MCF 10A (cell line): ENCODE data around the gene WBP2NL. TPM values are rescaled to one million over a fixed set of nuclear protein-coding genes. Genes with fewer than 3 reads are reported as not detected.

Experiments used
- BruUV-seq: library from RNA; stranded (reverse); fragments of 400-500 nt; replicated peaks from 2 replicates; lab custom pipeline; 2021; lab: Mats Ljungman, UMichigan
- CTCF ChIA-PET: fragments of 300-600 bp; sonication (Branson Sonifier 250); formaldehyde crosslinking; extraction: SDS; loops from one replicate; lab custom pipeline; 2021; ENCODE audit warnings: antibody characterized with exemption, inconsistent platforms; lab: Yijun Ruan, JAX
- POLR2A ChIA-PET: fragments of 300-600, 350-650 bp; sonication (Branson Sonifier 250); formaldehyde crosslinking; extraction: SDS; loops from one replicate; lab custom pipeline; 2020; ENCODE audit warnings: antibody characterized with exemption, inconsistent platforms; lab: Yijun Ruan, JAX
- DNase-seq: peaks from one replicate; pipeline ENCODE4 v3.0.0-alpha.2; 2018; ENCODE audit not compliant: unreplicated experiment
- H3K27ac Mint-ChIP-seq: one replicate; pipeline ENCODE4 v1.8.0; 2022; ENCODE audit warnings: mild to moderate bottlenecking, low read depth, mixed read lengths; ENCODE audit not compliant: unreplicated experiment
- H3K27me3 Mint-ChIP-seq: one replicate; pipeline ENCODE4 v1.8.0; 2022; ENCODE audit warnings: mixed read lengths; ENCODE audit not compliant: insufficient read depth, unreplicated experiment
- H3K36me3 Mint-ChIP-seq: one replicate; pipeline ENCODE4 v1.8.0; 2022; ENCODE audit warnings: mild to moderate bottlenecking, moderate library complexity, mixed read lengths; ENCODE audit not compliant: insufficient read depth, unreplicated experiment
- H3K4me1 Mint-ChIP-seq: one replicate; pipeline ENCODE4 v1.8.0; 2022; ENCODE audit warnings: mixed read lengths; ENCODE audit not compliant: insufficient read depth, unreplicated experiment
- H3K4me3 Mint-ChIP-seq: one replicate; pipeline ENCODE4 v1.8.0; 2022; ENCODE audit warnings: mild to moderate bottlenecking, moderate library complexity, mixed read lengths; ENCODE audit not compliant: unreplicated experiment
- H3K9me3 Mint-ChIP-seq: one replicate; pipeline ENCODE4 v1.8.0; 2022; ENCODE audit warnings: mixed read lengths; ENCODE audit not compliant: unreplicated experiment
- CTCF ChIP-seq: fragments of 200-600 bp; IDR thresholded peaks from one replicate; pipeline ENCODE4 v1.8.0; 2022; ENCODE audit warnings: antibody characterized with exemption, mild to moderate bottlenecking; ENCODE audit not compliant: unreplicated experiment
- intact Hi-C: fragments of 100-400 bp; cut with micrococcal nuclease; formaldehyde crosslinking; loops from 2 replicates; pipeline ENCODE4 v1.14.1; 2022
- total RNA-seq: library from RNA; stranded (reverse); gene quantifications from 2 replicates; pipeline ENCODE4 v1.2.3, GENCODE V29; 2022

The WBP2NL gene
- total RNA-seq, 1 experiment from 2014 or later: 1.1 TPM

GRCh38 chr22:41995211-41995610 lies 3.4 kb upstream of the WBP2NL start:
- TF ChIP-seq CTCF: no peak
- CTCF ChIA-PET: no interaction called here

GRCh38 chr22:41996826-41997225 lies 1.8 kb upstream of the WBP2NL start:
- no peak overlapping the region for H3K4me3 Mint-ChIP-seq
- DNase-seq: no peak
- ChIA-PET CTCF (no interaction called here), POLR2A (interaction anchor here (0.5 kb wide), 1 partner anchor 542 kb away, joined by 3 read pairs; no protein-coding TSS in a partner anchor)
- no TSS peak for BruUV-seq
- peaks cover 6% of the 10 kb centered on the region for H3K36me3 Mint-ChIP-seq
- H3K9me3 Mint-ChIP-seq: no peaks in the 10 kb centered on the region
- H3K27ac Mint-ChIP-seq: no peak overlapping the region
- TF ChIP-seq CTCF: no peak
- intact Hi-C loops: no loop called here
- H3K4me1 Mint-ChIP-seq: no peaks in the 10 kb centered on the region
- H3K27me3 Mint-ChIP-seq: no peaks in the 10 kb centered on the region

More at GRCh38 chr22:41995211-41995610, 3.4 kb upstream of the WBP2NL start:
- no TSS peak for BruUV-seq
- Mint-ChIP-seq H3K27ac (no peak overlapping the region), H3K4me3 (no peak overlapping the region), H3K9me3 (no peaks in the 10 kb centered on the region), H3K27me3 (no peaks in the 10 kb centered on the region), H3K36me3 (peaks cover 6% of the 10 kb centered on the region), H3K4me1 (no peaks in the 10 kb centered on the region)
- no peak for DNase-seq
- intact Hi-C loops: no loop called here
- POLR2A ChIA-PET: interaction anchor here (0.7 kb wide), 1 partner anchor 27 kb away, joined by 3 read pairs; no protein-coding TSS in a partner anchor

- no peak for TF ChIP-seq CTCF
- BruUV-seq: no TSS peak
- Mint-ChIP-seq H3K9me3 (peaks cover 2% of the 10 kb centered on the region), H3K27me3 (no peaks in the 10 kb centered on the region), H3K4me3 (peak overlapping the region; percentile 43), H3K27ac (no peak overlapping the region), H3K4me1 (no peaks in the 10 kb centered on the region), H3K36me3 (no peaks in the 10 kb centered on the region)
- intact Hi-C loops: no loop called here
- no peak for DNase-seq
- ChIA-PET POLR2A (no interaction called here), CTCF (interaction anchor here (0.6 kb wide), 1 partner anchor 169 kb away, joined by 3 read pairs; no protein-coding TSS in a partner anchor)
Observed at GRCh38 chr22:42000466-42000865, 1.9 kb downstream of the WBP2NL start.

- Mint-ChIP-seq H3K4me3 (no peak overlapping the region), H3K27ac (no peak overlapping the region), H3K9me3 (peaks cover 6% of the 10 kb centered on the region), H3K4me1 (no peaks in the 10 kb centered on the region), H3K27me3 (no peaks in the 10 kb centered on the region), H3K36me3 (no peaks in the 10 kb centered on the region)
- no TSS peak for BruUV-seq
- TF ChIP-seq CTCF: no peak
- POLR2A ChIA-PET: no interaction called here
- no peak for DNase-seq
- CTCF ChIA-PET: no interaction called here
- intact Hi-C loops: no loop called here
Observed at GRCh38 chr22:42001121-42001520, 2.5 kb downstream of the WBP2NL start.
